Ishikawa (cell line): ENCODE results near the gene NAA25.

ENCODE experiments used
- CREB1 ChIP-seq: IDR thresholded peaks from 2 replicates; pipeline ENCODE4 v1.6.1; 2012; ENCODE audit warnings: low read depth
- FOXM1 ChIP-seq: IDR thresholded peaks from 2 replicates; pipeline ENCODE4 v1.6.1; 2012; ENCODE audit warnings: low read depth, borderline replicate concordance
- RAD21 ChIP-seq: IDR thresholded peaks from 2 replicates; pipeline ENCODE4 v1.6.1; 2012; ENCODE audit warnings: low read depth
- REST ChIP-seq: IDR thresholded peaks from 2 replicates; pipeline ENCODE4 v1.6.1; 2012; ENCODE audit warnings: low read depth, mild to moderate bottlenecking
- TAF1 ChIP-seq: IDR thresholded peaks from 2 replicates; pipeline ENCODE4 v1.6.1; 2012; ENCODE audit warnings: low read depth, mild to moderate bottlenecking
- TEAD4 ChIP-seq: IDR thresholded peaks from 2 replicates; pipeline ENCODE4 v1.6.1; 2012
- TF ChIP-seq, protein P1 (sequence below): IDR thresholded peaks from 2 replicates; pipeline ENCODE4 v1.6.1; 2012

DNA sequence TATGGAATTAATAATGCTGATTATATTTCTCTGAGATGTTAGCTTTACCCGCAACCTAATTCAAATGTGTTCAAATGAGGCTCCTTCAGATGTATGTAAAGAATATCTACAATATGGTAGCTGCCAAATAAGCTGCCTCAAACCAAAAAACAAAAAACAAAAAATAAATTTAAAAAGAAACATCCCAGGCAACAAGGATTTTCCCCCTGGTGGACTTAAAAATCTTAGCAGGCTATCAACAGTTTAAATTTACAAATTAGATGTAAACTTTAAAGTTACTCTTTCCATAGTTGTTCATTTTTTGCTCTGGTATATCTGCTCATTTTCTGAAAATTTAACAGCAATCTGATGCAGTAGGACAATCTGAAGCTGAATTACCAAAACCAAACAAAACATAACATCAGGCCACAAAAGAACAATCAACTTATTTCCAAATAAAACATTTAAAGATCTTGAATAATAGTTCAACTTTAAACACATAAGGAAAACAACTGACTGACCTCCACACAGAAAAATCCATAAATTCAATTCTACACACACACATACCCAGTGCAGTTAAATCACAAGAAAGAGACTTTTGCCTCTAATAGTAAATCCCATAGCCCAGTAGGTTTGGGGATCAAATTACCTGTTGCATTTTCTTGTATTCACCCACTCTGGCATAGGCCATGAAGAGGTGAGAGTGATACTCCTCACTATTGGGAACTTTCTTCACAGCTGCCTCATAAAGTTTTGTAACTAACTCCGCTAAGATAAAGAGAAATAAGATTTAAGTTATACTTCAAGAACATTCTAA, 21.3 kb downstream of the NAA25 start:
- TF ChIP-seq REST (no peak), RAD21 (no peak), FOXM1 (no peak), TAF1 (no peak), CREB1 (no peak), TEAD4 (no peak)
- TF ChIP-seq, protein P1, sequence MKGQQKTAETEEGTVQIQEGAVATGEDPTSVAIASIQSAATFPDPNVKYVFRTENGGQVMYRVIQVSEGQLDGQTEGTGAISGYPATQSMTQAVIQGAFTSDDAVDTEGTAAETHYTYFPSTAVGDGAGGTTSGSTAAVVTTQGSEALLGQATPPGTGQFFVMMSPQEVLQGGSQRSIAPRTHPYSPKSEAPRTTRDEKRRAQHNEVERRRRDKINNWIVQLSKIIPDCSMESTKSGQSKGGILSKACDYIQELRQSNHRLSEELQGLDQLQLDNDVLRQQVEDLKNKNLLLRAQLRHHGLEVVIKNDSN, result no peak
